RWPE2 (cell line): ENCODE results near the gene CCDC188.

ENCODE experiments used
- ATAC-seq: fragments of 200-7000 bp; cut with Tn5 transposase; 3 replicates; pipeline ENCODE4 v1.9.1; 2021; ENCODE audit warnings: low read depth
- DNase-seq: peaks from one replicate; pipeline ENCODE4 v3.0.0-alpha.2; 2020; ENCODE audit warnings: low spot score
- H3K27ac ChIP-seq: fragments of 450-650 bp; 2 replicates; pipeline ENCODE4 v1.5.1; 2017; ENCODE audit warnings: mild to moderate bottlenecking; ENCODE audit not compliant: poor library complexity, severe bottlenecking
- H3K27me3 ChIP-seq: fragments of 250-450 bp; sonication (Bioruptor Pico); 2 replicates; pipeline ENCODE4 v1.5.1; 2021; ENCODE audit warnings: mild to moderate bottlenecking, moderate library complexity; ENCODE audit not compliant: insufficient read depth, poor library complexity, severe bottlenecking
- H3K36me3 ChIP-seq: fragments of 250-450 bp; sonication (Bioruptor Pico); 2 replicates; pipeline ENCODE4 v1.5.1; 2020; ENCODE audit warnings: low read depth, mild to moderate bottlenecking, moderate library complexity
- H3K4me1 ChIP-seq: fragments of 250-450 bp; sonication (Bioruptor Pico); 2 replicates; pipeline ENCODE4 v1.5.1; 2021; ENCODE audit warnings: mild to moderate bottlenecking, moderate library complexity; ENCODE audit not compliant: insufficient read depth, poor library complexity, severe bottlenecking
- H3K4me3 ChIP-seq: fragments of 250-450 bp; sonication (Bioruptor Pico); 2 replicates; pipeline ENCODE4 v1.5.1; 2021; ENCODE audit warnings: mild to moderate bottlenecking, moderate library complexity; ENCODE audit not compliant: severe bottlenecking
- H3K9me3 ChIP-seq: fragments of 250-450 bp; sonication (Bioruptor Pico); 2 replicates; pipeline ENCODE4 v1.5.1; 2021; ENCODE audit warnings: mild to moderate bottlenecking, moderate library complexity; ENCODE audit not compliant: severe bottlenecking
- CTCF ChIP-seq: fragments of 450-650 bp; IDR thresholded peaks from one replicate; pipeline ENCODE4 v1.5.1; 2017; ENCODE audit warnings: mild to moderate bottlenecking, moderate library complexity; ENCODE audit not compliant: poor library complexity, severe bottlenecking

CCDC188 gene

GRCh38 chr22:20101638-20102037 lies 49.2 kb downstream of the CCDC188 start:
- no peak for DNase-seq
- peaks cover 1% of the 10 kb centered on the region for H3K9me3 ChIP-seq
- H3K4me1 ChIP-seq: no peaks in the 10 kb centered on the region
- H3K4me3 ChIP-seq: no peak overlapping the region
- H3K27me3 ChIP-seq: no peaks in the 10 kb centered on the region
- peaks cover 96% of the 10 kb centered on the region for H3K36me3 ChIP-seq
- ATAC-seq: no peak
- no peak for TF ChIP-seq CTCF
- H3K27ac ChIP-seq: no peak overlapping the region

- no peak overlapping the region for H3K4me3 ChIP-seq
- H3K4me1 ChIP-seq: no peaks in the 10 kb centered on the region
- H3K9me3 ChIP-seq: peaks cover 5% of the 10 kb centered on the region
- ATAC-seq (no peak), DNase-seq (no peak)
- H3K36me3 ChIP-seq: peaks cover 96% of the 10 kb centered on the region
- no peak overlapping the region for H3K27ac ChIP-seq
- no peaks in the 10 kb centered on the region for H3K27me3 ChIP-seq
- TF ChIP-seq CTCF: no peak
Observed at GRCh38 chr22:20099099-20099711, 51.6 kb downstream of the CCDC188 start.
